Keratinocyte (primary cell): ENCODE data around the gene PTPRD.

Experiments used
- CTCF ChIP-seq, 3 experiments: IDR thresholded peaks in 1 of 3; conservative IDR thresholded peaks in 1 of 3; optimal IDR thresholded peaks in 1 of 3; 2 replicates in 2 of 3; 3 replicates in 1 of 3; pipeline versions ENCODE3 to v1.5.1; 2011; ENCODE audit warnings: low read length in 3 of 3, mild to moderate bottlenecking in 3 of 3, moderate library complexity in 2 of 3, control low read depth in 1 of 3, inconsistent platforms in 1 of 3; ENCODE audit not compliant: insufficient read depth in 2 of 3; ENCODE audit errors: extremely low read depth in 1 of 3
- EZH2 ChIP-seq: IDR thresholded peaks from one replicate; pipeline ENCODE4 v1.6.1; 2012; ENCODE audit warnings: inconsistent platforms, mild to moderate bottlenecking, low read length, moderate library complexity

DNA sequence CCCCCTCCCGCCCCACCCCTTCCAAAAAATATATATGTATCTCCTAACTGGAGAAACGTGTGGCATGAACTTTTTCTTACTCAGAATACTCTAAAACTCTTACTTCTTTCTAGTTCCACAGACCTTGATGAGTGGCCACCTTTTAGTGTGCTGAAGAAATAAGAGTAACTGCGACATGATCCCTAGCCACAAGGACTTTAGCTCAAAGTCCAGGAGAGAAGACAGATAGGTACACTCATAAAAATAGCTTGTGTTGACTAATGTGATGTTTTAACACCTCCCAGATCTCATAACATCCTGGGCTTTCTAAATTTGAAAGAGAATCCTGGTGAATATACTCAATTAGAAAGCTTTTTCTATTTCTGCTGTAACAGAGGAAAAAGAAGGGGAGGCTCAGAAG lies 1808.2 kb downstream of the PTPRD start:
- TF ChIP-seq CTCF (optimal IDR thresholded peaks at IDR 0.05 in 1 of 3, IDR thresholded peaks at IDR 0.05 in 1 of 3, conservative IDR thresholded peaks at IDR 0.05 in 1 of 3; ENCODE audit: extremely low read depth in 1 of 3, insufficient read depth in 2 of 3, low read length in 3 of 3) (no peak), EZH2 (no peak)
